ENCODE measurements around the gene ZNF48.
"Not testable (repeated sequence)": the region's sequence is repeated elsewhere in the genome, so short reads cannot be mapped to it uniquely, and the experiment has no call there.

Gene ZNF48

GRCh38 chr16:30378236-30379157 is 16.7 kb upstream of the ZNF48 start:
- peak; percentile 100 for DNase-seq

DNA sequence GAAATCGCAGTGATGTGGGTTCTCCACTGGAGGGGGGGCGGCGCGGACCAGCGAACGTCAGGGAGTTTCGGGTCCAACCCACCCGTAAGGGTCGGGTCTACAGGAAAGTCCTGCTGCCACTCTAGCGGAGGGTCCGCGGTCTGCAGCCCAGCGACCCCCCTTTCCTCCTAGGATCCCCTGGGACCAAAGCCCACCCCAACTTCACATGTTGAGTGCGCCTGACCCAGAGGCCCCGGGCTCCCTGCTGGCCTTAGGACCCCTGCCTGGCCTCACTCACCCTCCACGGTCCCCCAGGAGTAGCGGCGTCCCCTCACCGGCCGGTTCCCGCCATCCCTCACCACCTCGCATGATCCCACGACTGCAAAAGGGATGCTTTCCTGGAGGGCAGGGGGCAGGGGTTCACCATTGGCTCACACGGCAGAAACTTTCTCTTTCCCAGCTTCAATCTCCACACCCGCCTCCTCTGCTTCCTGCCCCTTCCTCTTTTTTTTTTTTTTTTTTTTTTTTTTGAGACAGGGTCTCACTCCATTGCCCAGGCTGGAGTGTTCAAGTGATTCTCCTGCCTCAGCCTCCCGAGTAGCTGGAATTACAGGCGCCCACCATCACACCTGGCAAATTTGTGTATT is 15.9 kb upstream of the ZNF48 start:
- peak; percentile 44 for DNase-seq

GRCh38 chr16:30380072-30380802 is 15.0 kb upstream of the ZNF48 start:
- DNase-seq: no peak

DNA sequence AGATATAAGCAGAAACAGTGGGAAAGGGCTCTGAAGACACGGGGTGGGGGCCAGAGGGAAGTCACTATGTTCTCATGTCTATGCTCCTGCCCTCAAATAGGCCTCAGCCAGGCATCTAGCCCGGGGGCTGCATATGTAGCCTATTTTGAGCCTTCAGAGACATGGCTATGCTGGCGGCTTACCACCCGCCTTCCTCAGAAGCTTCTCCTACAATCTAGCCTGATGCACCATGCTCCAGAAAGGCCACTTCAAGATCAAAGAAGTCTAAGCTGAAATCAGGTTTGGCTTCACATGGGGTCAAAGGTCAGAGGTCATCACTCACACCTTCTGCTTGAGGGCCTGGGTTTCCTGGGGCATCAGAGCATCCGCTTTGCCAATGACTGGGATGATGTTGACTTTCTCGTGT is 14.4 kb upstream of the ZNF48 start:
- DNase-seq: peak; percentile 38

GRCh38 chr16:30381291-30382041 is 13.8 kb upstream of the ZNF48 start:
- no peak for DNase-seq

DNA sequence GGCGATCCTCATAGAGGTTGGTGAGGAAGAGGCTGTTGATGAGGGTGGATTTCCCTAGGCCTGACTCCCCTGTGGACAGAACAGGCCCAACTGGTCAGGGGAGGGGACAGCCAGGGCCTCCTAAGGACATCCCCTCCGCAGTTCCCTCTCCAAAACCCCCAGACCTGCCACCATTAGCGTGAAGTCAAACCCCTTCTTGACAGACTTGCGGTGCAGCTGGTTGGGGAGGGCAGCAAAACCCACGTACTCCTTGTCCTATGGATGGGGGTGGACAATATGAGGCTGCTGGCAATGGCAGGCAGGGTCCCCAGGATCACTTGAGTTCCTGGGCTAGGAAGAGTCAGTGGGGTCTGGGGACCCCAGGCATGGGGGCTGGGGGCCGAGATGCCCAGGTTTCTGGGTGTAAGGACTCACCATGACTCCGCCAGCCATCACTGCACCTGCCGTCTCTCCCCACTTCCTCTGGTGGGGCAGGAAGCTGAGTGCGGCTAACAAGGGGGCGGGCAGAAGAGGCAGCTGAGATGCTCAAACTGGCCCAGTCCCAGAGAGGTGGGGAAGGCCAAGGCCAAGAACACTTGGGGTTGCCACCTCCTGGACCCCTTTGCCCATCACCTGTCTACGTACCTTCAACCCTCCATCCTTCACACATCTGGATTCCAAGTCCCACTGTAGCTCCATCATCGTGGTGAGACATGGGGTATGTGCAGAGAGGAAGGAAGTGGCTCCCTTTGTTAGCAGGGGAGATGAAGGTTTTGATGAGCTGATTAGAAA is 12.9 kb upstream of the ZNF48 start, which contains the start of gene SEPTIN1:
Gene SEPTIN1, minus strand, starts transcription at position 451 of the 771 bp plus-strand sequence. Its CDS starts 19 bp downstream, at position 432.
- DNase-seq: no peak

DNA sequence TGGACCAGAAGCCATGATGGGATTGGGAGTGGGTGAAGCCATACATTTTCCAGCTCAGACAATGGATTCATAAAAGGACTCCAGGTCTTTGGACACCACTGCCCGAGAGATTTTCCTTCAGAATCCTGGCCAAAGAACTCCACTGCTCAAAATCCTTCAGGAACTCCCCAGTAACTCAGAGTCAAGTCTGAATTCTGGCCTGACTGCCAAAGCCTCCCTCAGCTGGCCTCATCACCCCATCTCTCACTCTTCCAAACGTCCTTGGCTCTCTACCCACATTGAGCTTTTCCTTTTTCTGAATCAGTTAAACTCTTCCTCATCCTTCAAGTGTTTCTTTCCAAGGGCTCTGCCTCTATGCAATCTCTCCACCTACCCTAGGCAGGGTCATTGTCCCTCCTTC is 11.7 kb upstream of the ZNF48 start:
- DNase-seq: peak; percentile 74

- peak; percentile 50 for DNase-seq
These were observed 547 bp upstream of the ZNF48 start for GRCh38 chr16:30394592-30395154.

- DNase-seq: no peak
These were observed 869 bp downstream of the ZNF48 start for GRCh38 chr16:30395992-30396585.

GRCh38 chr16:30396627-30397026 is 1.4 kb downstream of the ZNF48 start:
- not testable (repeated sequence) for DNase-seq

- no peak for DNase-seq
These were observed 1.8 kb downstream of the ZNF48 start for GRCh38 chr16:30397056-30397455.

- no peak for DNase-seq
These were observed 2.8 kb downstream of the ZNF48 start for GRCh38 chr16:30397776-30398660.

- no peak for DNase-seq
These were observed 3.6 kb downstream of the ZNF48 start for GRCh38 chr16:30398661-30399434.

DNA sequence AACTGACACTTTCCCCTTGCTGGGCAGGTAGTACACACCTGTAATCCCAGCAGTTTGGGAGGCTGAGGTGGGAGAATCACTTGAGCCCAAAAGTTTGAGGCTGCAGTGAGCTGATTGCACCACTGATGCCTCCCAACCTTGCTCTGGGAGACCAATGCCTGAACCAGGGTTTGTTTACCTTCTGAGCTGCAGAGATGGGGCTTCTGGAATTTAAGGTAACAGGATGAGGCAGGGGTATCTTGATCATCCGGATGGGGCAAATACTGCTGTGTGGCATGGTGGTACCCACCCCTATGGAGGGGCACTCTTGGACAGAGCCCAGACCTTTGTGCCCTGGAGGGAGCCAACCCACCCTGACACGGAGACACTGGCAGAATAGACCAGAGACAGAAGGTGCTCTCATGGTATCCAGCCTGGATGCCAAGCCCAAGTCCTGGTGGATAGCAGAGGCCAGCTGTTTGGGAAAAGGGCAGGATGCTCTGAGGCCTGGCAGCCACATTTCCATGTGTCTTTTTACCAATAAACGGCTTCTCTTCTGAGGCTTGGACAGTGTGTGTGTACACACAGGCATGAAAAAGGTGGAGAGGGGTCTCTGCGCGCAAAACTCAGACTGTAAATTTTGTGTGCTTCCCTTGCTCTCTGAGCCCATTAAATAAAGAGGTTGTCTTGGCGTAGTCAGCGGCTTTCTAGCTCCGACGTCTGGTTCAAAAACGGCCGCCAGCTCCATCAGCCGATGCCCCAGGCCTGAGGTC is 4.4 kb downstream of the ZNF48 start:
- DNase-seq: no peak

- no peak for DNase-seq
These were observed 6.7 kb downstream of the ZNF48 start for GRCh38 chr16:30401768-30402425.

- no peak for DNase-seq
These were observed 11.5 kb downstream of the ZNF48 start for GRCh38 chr16:30406795-30407101.

- peak; percentile 97 for DNase-seq
These were observed 12.0 kb downstream of the ZNF48 start, which contains the start of gene ZNF771 for GRCh38 chr16:30407102-30407803. Gene ZNF771, plus strand, starts transcription at chr16:30407606. Its CDS starts 448 bp downstream, at chr16:30408054.
